ENCODE data around the gene SLAMF8. TPM values are rescaled to one million over a fixed set of nuclear protein-coding genes. Genes with fewer than 3 reads are reported as not detected.

The SLAMF8 gene
- total RNA-seq, 1 experiment from 2014 or later: not detected

GRCh38 chr1:159857889-159858288 is 31.2 kb downstream of the SLAMF8 start:
- intact Hi-C loops (cut with micrococcal nuclease; ENCODE audit: unreplicated experiment): no loop called here
- peaks cover 13% of the 10 kb centered on the region for H3K36me3 Mint-ChIP-seq (ENCODE audit: insufficient read depth, unreplicated experiment)
- H3K4me1 Mint-ChIP-seq (ENCODE audit: low read depth, unreplicated experiment): peaks cover 11% of the 10 kb centered on the region
- peaks cover 29% of the 10 kb centered on the region for H3K27me3 Mint-ChIP-seq (ENCODE audit: unreplicated experiment)
- no peak for TF ChIP-seq CTCF (IDR thresholded peaks at IDR 0.05; ENCODE audit: unreplicated experiment)
- DNase-seq: no peak
- no peak overlapping the region for H3K4me3 Mint-ChIP-seq (ENCODE audit: low read depth, unreplicated experiment)
- no peak overlapping the region for H3K27ac Mint-ChIP-seq (ENCODE audit: unreplicated experiment)
- no TSS peak for BruUV-seq (replicated peaks)
- CTCF ChIA-PET: no interaction called here
- H3K9me3 Mint-ChIP-seq (ENCODE audit: low read depth, unreplicated experiment): no peaks in the 10 kb centered on the region

GRCh38 chr1:159859767-159860322 is 33.2 kb downstream of the SLAMF8 start:
- Mint-ChIP-seq H3K27me3 (ENCODE audit: unreplicated experiment) (peaks cover 39% of the 10 kb centered on the region), H3K9me3 (ENCODE audit: low read depth, unreplicated experiment) (no peaks in the 10 kb centered on the region), H3K4me1 (ENCODE audit: low read depth, unreplicated experiment) (no peaks in the 10 kb centered on the region), H3K27ac (ENCODE audit: unreplicated experiment) (no peak overlapping the region), H3K4me3 (ENCODE audit: low read depth, unreplicated experiment) (no peak overlapping the region), H3K36me3 (ENCODE audit: insufficient read depth, unreplicated experiment) (peaks cover 4% of the 10 kb centered on the region)
- no peak for TF ChIP-seq CTCF (IDR thresholded peaks at IDR 0.05; ENCODE audit: unreplicated experiment)
- no peak for DNase-seq
- CTCF ChIA-PET: no interaction called here
- intact Hi-C loops (cut with micrococcal nuclease; ENCODE audit: unreplicated experiment): no loop called here
- BruUV-seq (replicated peaks): no TSS peak

- BruUV-seq (replicated peaks): no TSS peak
- no peak overlapping the region for H3K27ac Mint-ChIP-seq (ENCODE audit: unreplicated experiment)
Measured at GRCh38 chr1:159860456-159860855, 33.8 kb downstream of the SLAMF8 start.

GRCh38 chr1:159861218-159861617 is 34.5 kb downstream of the SLAMF8 start:
- Mint-ChIP-seq H3K27ac (ENCODE audit: unreplicated experiment) (no peak overlapping the region), H3K36me3 (ENCODE audit: insufficient read depth, unreplicated experiment) (no peaks in the 10 kb centered on the region), H3K27me3 (ENCODE audit: unreplicated experiment) (peaks cover 39% of the 10 kb centered on the region), H3K9me3 (ENCODE audit: low read depth, unreplicated experiment) (no peaks in the 10 kb centered on the region), H3K4me1 (ENCODE audit: low read depth, unreplicated experiment) (no peaks in the 10 kb centered on the region), H3K4me3 (ENCODE audit: low read depth, unreplicated experiment) (no peak overlapping the region)
- no peak for DNase-seq
- no TSS peak for BruUV-seq (replicated peaks)
- TF ChIP-seq CTCF (IDR thresholded peaks at IDR 0.05; ENCODE audit: unreplicated experiment): no peak
- intact Hi-C loops (cut with micrococcal nuclease; ENCODE audit: unreplicated experiment): no loop called here
- CTCF ChIA-PET: no interaction called here

More at GRCh38 chr1:159860456-159860855, 33.8 kb downstream of the SLAMF8 start:
- peaks cover 39% of the 10 kb centered on the region for H3K27me3 Mint-ChIP-seq (ENCODE audit: unreplicated experiment)
- H3K4me3 Mint-ChIP-seq (ENCODE audit: low read depth, unreplicated experiment): no peak overlapping the region
- H3K9me3 Mint-ChIP-seq (ENCODE audit: low read depth, unreplicated experiment): no peaks in the 10 kb centered on the region
- no peak for TF ChIP-seq CTCF (IDR thresholded peaks at IDR 0.05; ENCODE audit: unreplicated experiment)
- no peak for DNase-seq
- no peaks in the 10 kb centered on the region for H3K4me1 Mint-ChIP-seq (ENCODE audit: low read depth, unreplicated experiment)
- no peaks in the 10 kb centered on the region for H3K36me3 Mint-ChIP-seq (ENCODE audit: insufficient read depth, unreplicated experiment)
- CTCF ChIA-PET: no interaction called here
- intact Hi-C loops (cut with micrococcal nuclease; ENCODE audit: unreplicated experiment): no loop called here
